Thoracic aorta (tissue), 2 donors: ENCODE results near the gene SUFU. TPM values are rescaled to one million over a fixed set of nuclear protein-coding genes. Genes with fewer than 3 reads are reported as not detected.
A peak's percentile ranks its signal among the peaks of the same experiment; 100 is the strongest.

Source experiments
- ATAC-seq: fragments of 150-250 bp; one replicate; pipeline ENCODE4 v1.8.0; 2017; ENCODE audit warnings: low read depth; ENCODE audit not compliant: insufficient number of reproducible peaks, low FRiP score
- DNase-seq: peaks from one replicate; pipeline ENCODE4 v3.0.0-alpha.2; 2020; ENCODE audit warnings: low spot score
- H3K27ac ChIP-seq, 2 donors: fragments of 200-600 bp; sonication (generic); 1 replicate in 1 of 2; 2 replicates in 1 of 2; pipeline ENCODE4 v1.5.1; 2016; ENCODE audit warnings: mild to moderate bottlenecking in 2 of 2, moderate library complexity in 2 of 2
- H3K27me3 ChIP-seq: fragments of 200-600 bp; sonication (generic); replicated peaks from 2 replicates; pipeline ENCODE4 v1.6.0; 2016; ENCODE audit warnings: mild to moderate bottlenecking; ENCODE audit not compliant: insufficient read depth
- H3K36me3 ChIP-seq: fragments of 200-600 bp; sonication (generic); one replicate; pipeline ENCODE4 v1.5.1; 2016
- H3K4me1 ChIP-seq, 2 donors: fragments of 200-600 bp; sonication (generic); 1 replicate in 1 of 2; 2 replicates in 1 of 2; pipeline versions ENCODE4 v1.5.1 to v1.6.0; 2016; ENCODE audit warnings: low read depth in 2 of 2, mild to moderate bottlenecking in 1 of 2; ENCODE audit not compliant: control insufficient read depth in 1 of 2
- H3K4me3 ChIP-seq: fragments of 200-600 bp; sonication (generic); 2 replicates; pipeline ENCODE4 v1.5.1; 2016; ENCODE audit warnings: mild to moderate bottlenecking
- H3K9me3 ChIP-seq: fragments of 200-600 bp; sonication (generic); 2 replicates; pipeline ENCODE4 v1.5.1; 2016
- CTCF ChIP-seq: fragments of 200-600 bp; sonication (generic); IDR thresholded peaks from one replicate; pipeline ENCODE4 v1.5.1; 2019; ENCODE audit warnings: antibody characterized with exemption
- total RNA-seq, 2 donors: library from RNA; depleted of rRNA; stranded (reverse); fragments of >200 nt; gene quantifications; one replicate each; pipeline versions ENCODE4 v1.1.0 to v1.2.3, GENCODE V29; 2016

SUFU gene
- total RNA-seq, 2 donors from 2014 or later: 4.6 to 7.6 TPM

GRCh38 chr10:102631525-102632393 is 128.0 kb downstream of the SUFU start:
- no peak for TF ChIP-seq CTCF
- no peaks in the 10 kb centered on the region for H3K27me3 ChIP-seq
- peaks cover 48 to 77% of the 10 kb centered on the region in 2 donors for H3K4me1 ChIP-seq
- peak overlapping the region; percentile 80 to 86 for H3K27ac ChIP-seq
- peaks cover 4% of the 10 kb centered on the region for H3K36me3 ChIP-seq
- DNase-seq (no peak), ATAC-seq (no peak)
- no peaks in the 10 kb centered on the region for H3K9me3 ChIP-seq
- H3K4me3 ChIP-seq: no peak overlapping the region

- no peak for ATAC-seq
- Histone ChIP-seq H3K4me3 (peak overlapping the region; percentile 26), H3K27me3 (no peaks in the 10 kb centered on the region), H3K4me1 (peaks cover 40 to 69% of the 10 kb centered on the region in 2 donors), H3K36me3 (peaks cover 4% of the 10 kb centered on the region), H3K9me3 (no peaks in the 10 kb centered on the region), H3K27ac (peak overlapping the region; percentile 80 to 86)
- TF ChIP-seq CTCF: no peak
- DNase-seq: no peak
Measured at GRCh38 chr10:102632394-102633111, 128.8 kb downstream of the SUFU start.

GRCh38 chr10:102633287-102633686 is 129.5 kb downstream of the SUFU start:
- DNase-seq (no peak), ATAC-seq (peak; percentile 64)
- H3K4me3 ChIP-seq: peak overlapping the region; percentile 26
- H3K36me3 ChIP-seq: peaks cover 4% of the 10 kb centered on the region
- no peaks in the 10 kb centered on the region for H3K9me3 ChIP-seq
- H3K4me1 ChIP-seq: peaks cover 33 to 61% of the 10 kb centered on the region in 2 donors
- no peak for TF ChIP-seq CTCF
- H3K27ac ChIP-seq: peak overlapping the region; percentile 80 to 86
- H3K27me3 ChIP-seq: no peaks in the 10 kb centered on the region

- peak overlapping the region; percentile 80 to 86 for H3K27ac ChIP-seq
- no peaks in the 10 kb centered on the region for H3K9me3 ChIP-seq
- H3K4me1 ChIP-seq: peaks cover 27 to 56% of the 10 kb centered on the region in 2 donors
- H3K4me3 ChIP-seq: no peak overlapping the region
- H3K27me3 ChIP-seq: no peaks in the 10 kb centered on the region
- DNase-seq: no peak
- peaks cover 4% of the 10 kb centered on the region for H3K36me3 ChIP-seq
- no peak for TF ChIP-seq CTCF
- ATAC-seq: no peak
Measured at GRCh38 chr10:102633848-102634247, 130.1 kb downstream of the SUFU start.

GRCh38 chr10:102634686-102635085 is 130.9 kb downstream of the SUFU start:
- H3K4me3 ChIP-seq: no peak overlapping the region
- no peaks in the 10 kb centered on the region for H3K9me3 ChIP-seq
- peak overlapping the region; percentile 45 to 86 for H3K27ac ChIP-seq
- peaks cover 4% of the 10 kb centered on the region for H3K36me3 ChIP-seq
- H3K27me3 ChIP-seq: no peaks in the 10 kb centered on the region
- peaks cover 21 to 47% of the 10 kb centered on the region in 2 donors for H3K4me1 ChIP-seq
- no peak for ATAC-seq
- no peak for TF ChIP-seq CTCF
- DNase-seq: no peak
